GM21737 (cell line): Measurements from ENCODE around the gene NXPH2.

Source experiments
- ATAC-seq: cut with Tn5 transposase; IDR thresholded peaks from one replicate; pipeline ENCODE4 v1.9.1; 2021; ENCODE audit warnings: mild to moderate bottlenecking, moderate library complexity; ENCODE audit not compliant: unreplicated experiment

The NXPH2 gene

DNA sequence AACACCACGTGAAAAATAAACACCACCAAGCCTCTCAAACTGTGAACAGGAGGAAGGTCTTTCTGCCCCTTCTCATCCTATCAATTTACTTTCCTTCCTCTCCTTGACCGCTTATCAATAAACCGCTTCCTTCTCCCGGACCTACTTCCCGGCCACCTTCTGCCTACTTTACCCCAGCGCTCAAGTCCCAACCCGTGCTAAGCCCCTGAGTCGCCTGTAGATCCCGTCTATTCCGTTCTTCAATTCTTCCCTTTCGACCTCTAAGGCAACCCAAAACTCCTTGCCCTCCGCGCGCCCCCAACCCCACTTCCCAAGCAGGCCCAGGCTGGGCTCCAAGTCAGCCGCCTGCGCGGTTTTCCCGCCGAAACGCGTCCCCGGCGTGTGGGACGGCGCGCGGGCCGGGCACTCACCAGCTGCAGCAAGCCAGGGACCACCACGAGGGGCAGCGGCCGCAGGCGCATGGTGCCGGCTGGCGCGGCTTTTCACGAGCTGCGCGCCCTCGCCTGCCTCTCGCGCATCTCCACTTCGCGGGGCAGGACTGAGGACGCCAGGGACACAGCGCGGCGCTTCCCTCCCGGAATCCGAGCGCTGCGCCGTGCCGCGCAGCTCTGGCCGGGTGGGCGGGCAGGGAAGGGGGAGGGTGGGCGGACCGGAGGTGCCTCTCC is at the start of gene NXPH2:
Gene NXPH2, minus strand, starts transcription at position 610 of the 665 bp plus-strand sequence. Its CDS starts 149 bp downstream, at position 461.
- ATAC-seq = no peak

DNA sequence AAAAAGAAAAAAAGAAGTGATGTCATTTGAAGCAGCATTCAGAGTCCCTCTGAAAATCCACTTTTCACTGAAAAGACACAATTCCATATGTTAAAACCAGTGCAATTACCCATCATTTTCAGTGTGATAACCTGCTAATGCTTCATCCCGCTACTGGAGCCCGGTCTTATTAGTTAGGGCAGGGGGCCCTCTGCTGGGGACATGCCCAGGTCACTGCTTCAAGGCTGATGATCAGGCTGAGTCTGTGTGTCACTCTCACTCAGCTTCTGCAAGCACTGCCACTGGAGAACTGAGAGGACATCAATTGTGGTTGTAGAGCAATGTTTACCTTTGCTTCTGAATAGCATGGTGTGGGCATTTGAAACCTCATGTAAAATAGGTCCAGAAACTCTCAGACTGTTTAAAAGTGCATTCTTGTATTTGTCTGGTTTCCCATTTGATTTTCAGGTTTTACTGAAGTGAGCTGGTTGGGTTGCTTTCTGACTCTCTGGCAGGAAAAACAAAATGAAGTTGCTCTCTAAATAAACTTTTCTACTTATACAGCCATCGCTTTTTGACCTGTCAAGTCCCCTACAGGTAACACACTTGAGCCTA is 49.2 kb upstream of the NXPH2 start:
- ATAC-seq = no peak

DNA sequence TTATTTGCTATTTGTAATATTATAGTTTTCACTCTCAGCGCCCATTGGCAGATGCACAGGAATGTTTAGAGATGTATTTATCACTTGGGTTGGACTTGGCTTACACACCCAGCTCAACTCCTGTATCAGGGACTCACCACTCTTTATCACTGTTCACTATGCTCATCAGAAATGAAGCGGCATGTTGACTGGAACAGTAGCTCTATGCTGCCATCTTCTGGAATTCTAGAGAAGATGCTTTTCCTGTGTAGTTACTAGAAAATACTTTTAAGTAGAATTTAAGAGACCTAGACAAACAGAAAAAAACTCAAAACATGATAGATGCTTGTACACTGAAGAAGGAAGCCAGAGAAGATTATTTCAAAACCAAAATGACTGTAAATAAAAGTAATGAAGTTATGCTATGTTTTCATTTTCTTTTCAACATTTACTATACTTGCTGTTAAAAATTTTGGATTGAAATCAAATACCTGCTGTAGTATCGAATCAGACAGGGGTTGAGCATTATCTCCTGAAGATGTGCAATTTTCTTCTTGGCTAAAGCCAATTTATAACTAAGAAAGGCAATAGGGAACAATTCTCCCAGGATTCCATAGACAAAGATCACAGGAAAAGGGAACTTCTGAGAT is 47.4 kb upstream of the NXPH2 start:
- peak; percentile 62 for ATAC-seq

DNA sequence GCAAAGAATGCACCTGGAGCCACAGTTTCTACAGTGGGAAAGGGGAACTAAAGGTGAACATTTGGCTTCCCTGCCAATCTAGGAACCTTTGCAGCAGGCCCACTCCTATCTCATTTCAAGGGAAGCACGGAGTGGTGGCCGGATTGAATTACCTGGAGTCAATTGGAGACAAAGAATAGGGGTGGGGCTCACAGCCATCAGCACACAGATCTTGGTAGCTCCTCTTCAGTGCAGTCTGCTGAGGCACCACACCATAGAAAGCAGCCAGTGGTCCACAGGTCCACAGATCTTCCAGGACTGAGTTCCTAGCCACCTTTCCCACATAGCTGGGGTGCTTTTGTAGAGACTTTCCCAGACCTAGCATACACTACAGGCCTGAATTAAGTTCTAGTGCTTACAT is 43.5 kb upstream of the NXPH2 start:
- no peak for ATAC-seq

DNA sequence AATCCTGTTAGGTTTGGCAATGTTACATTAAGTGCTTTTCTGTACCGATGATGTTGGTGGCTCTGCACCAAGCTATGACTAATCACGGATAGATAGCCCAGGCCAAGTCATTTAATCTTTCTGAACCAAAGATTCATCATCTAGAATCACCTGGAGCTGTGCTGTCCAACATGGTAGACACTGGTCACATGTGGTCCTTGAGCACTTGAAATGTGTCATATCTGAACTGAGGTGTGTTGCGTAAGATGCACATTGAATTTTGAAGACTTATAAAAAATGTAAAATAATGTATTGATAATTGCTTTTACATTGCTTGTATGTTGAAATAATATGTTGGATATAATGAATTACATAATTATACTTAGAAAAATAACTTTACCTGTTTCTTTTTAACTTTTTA is 39.8 kb upstream of the NXPH2 start:
- ATAC-seq = no peak

DNA sequence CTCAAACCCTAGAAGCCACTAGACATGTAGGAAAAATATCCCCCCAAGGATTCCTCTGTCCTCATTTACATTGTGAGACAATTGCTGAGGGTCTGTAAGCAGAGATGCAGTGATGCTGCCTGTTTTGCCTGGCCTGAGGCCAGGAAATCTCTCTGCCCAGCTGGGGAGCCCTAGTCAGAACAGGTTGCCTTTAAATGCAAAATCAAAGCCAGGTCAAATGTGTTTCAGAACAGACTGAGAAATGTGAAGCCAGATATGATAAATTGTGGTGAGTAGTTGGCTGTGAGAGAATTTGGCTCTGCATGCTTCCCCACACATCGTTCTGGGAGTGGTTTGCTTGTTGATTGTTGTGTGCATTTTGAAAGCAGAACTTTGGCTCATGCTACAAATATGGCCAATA is 38.4 kb upstream of the NXPH2 start:
- no peak for ATAC-seq

DNA sequence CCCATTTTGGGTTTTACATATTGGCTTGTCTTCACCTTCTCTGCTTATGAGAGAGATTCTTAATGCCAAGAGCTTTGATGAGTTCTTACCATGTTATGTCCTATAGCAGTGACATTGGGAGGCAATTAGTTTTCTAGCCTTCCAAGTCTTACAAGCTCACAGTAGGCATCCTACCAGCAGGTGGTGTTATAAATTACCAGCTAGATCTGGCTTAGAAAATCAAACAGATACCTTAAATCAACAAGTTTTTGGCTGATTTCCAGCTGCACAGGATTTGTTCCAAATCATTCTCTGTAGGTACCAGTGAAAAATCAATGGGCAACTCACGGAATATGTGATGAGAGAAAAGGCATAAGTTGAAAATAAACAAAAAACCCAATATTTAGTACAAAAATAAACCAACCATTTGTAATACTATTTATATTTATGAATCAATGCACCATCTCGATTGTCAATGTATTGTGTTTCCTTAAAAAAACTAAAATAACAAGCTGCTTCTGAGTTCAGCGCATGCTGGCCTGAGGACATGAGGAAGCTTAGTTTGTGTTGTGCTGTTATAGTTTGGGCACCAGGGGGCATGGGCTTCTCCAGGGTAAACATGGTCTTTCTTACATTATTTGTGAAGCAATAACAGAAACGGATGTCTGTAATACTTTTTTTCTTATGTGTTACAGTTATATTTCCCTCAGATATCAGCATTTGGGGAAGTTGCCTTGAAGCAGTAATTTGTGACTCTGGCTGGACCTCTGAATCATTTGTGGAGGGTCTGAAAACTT is 34.1 kb upstream of the NXPH2 start:
- no peak for ATAC-seq

DNA sequence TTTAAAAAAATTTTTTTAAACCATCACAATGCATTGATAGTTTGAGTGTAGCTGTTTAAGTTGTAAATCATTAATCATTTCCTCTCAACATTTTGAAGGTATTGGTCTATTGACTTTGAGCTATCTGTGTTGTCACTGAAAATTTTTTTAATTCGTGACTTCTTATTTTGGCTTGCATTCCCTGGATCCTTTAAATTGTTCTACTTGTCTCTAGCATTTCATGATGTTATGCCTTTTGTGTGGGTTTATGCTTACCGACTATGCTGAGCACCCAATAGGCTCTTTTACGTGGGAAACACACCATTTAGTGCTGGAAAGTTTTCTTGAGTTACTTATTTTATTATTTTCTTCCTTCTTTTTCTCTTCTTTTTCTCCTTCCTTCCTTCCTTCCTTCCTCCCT is 31.2 kb upstream of the NXPH2 start:
- no peak for ATAC-seq

DNA sequence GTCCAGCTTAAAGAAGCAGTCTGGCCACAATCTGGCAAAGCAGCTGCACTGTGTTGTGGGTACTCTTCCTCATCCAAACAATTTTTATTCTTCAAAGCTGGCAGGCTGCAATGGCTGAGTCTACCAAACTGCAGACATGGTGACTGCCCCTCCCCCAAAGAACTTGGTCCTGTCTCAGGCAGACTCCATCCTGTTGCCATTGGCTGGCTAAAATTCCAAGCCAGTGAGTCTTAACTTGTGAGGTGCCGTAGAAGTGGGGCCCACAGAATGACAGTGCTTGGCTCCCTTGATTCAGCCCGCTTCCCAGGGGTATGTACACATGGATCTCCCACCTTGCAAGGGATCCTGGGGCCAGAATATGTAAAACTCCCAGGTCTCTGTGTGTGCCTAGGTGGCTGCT is 14.5 kb upstream of the NXPH2 start:
- no peak for ATAC-seq

DNA sequence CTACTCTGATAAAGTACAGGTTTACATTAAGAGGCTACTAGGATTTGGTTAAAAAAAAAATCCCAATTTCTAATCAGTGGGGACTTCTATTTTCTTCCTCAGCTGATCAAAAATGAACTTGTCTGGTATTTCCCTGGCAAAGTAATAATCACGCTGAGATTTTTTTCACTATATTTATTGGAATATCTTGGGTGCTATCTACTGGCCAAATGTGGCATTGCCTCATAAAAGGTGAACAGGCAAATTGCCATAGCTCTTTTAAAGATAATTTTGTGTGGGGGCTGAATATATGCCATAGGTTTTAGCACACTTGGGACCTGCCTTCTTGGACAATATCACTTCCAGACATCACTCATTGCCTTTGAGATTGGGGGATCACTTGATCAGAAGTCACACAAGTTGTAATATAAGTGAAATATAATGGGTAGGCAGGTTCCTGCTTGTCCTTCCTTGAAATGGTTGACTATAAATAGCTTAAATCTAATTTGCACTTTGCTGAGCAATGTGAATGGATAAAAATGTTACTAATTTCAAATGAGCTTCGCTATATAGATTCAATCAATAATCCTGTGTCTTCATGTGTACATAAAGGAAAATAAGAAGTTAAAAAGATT is 7.0 kb upstream of the NXPH2 start:
- ATAC-seq = no peak

DNA sequence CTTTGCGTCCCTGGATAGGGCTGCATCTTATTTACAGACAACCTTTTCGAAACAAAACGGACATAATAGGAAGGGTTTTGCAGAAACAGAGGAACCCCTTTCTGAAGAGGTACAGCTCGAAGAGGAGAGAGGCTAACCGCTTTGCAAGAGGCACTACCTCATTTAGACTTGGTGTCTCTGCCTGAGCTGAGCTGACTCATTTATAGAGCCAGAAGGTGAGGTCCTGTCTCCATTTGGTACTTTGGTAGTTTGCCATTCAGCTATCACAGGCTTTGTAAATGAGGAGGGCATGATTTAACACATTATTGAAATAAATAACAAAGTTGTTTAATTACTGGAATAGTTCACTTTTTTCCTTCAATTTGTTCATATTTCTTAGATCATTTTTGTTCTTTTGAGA is 2.2 kb upstream of the NXPH2 start:
- no peak for ATAC-seq

DNA sequence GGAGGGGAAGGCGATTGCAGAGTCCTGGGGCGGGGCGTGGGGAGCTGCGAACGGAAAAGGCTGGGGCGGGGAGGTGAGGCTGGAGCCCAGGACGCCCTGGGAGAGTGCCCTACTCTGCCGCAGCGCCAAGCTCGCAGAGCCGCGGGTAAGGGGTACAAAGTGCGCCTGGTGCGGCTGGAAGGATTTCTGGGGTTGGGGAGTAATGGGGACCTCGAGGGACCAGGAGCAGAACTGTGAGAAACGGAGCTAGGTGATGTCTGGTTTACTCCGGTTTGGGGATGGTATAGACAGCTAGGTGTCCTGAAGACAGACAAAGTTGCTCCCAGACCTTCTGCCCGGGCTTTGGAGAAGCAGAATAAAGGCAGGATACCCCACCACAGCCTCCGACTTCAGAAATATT is 718 bp upstream of the NXPH2 start:
- no peak for ATAC-seq

DNA sequence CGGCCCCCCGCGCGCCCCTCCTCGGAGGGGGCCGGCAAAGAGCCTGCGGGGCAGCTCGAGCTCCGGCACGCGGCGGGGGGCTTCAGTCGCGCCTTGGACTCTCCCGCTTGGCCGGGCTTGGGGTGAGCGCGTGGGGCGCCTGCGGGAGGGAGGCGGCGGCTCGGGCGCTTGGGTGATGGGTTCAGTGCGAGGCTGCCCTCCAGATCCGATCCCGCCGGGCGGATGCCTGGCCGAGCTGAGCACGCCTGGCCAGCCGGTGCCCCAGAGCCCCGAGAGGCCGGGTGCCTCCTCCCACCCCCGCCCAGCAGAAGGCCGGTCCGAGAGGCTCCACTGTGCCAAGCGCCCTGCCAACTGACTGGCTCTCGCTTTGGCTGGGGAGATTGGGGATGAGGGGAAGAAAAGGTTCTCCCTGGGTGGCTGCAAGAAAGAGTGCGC is 273 bp upstream of the NXPH2 start:
- no peak for ATAC-seq

DNA sequence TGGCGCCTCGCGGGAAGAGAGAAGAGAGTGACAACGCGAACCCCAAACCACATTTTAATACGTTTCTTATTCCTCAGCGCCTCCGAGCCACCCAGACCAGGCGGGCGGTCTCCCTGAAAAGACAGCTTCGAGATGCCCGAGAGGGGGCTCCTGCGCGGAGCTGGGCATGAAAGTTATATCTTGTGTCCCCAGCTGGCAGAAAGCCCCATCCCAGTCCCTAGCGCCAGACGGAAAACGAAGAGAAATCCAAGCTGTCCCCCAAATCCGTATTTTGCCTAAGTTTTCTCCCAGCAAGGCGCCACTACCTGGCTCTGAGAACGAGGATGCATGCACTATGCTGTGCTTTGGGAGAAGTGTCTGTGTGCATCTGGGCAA is 797 bp downstream of the NXPH2 start:
- no peak for ATAC-seq

DNA sequence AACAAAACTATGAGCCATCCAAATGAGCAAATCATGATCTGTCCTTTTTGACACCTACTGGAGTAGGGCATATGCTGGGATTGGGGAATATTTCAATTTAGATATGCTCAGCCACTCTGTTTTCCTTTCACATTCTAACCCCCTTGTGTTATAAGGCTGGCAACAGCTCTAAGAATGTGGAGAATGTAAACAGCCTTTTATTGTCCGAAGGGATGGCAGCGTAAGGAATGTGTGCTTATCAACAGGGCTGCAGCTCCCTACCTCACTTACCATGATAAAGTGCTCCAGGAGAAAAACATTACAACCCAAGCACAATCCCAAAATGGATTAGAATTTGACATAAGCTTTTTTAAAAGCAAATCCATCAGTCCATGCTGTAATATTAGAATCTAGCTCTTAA is 2.2 kb downstream of the NXPH2 start:
- no peak for ATAC-seq

DNA sequence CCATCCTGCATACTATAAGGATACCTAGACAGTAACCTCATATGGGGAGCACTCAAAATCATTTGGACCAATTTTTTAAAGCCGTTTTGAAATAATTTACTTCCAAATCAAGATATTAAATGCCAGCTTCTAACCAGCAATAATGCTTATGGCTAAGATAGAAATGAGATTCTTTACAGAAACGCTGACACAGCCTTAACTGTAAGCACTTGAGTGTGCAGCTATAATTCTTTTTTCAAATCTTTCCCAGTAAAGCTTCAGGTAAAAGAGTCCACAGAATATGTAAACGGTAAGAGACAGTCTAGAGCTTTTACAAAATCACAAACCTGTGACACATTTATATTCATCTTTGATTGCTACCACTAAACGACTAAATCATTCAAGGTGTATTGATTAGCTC is 4.5 kb downstream of the NXPH2 start:
- no peak for ATAC-seq

DNA sequence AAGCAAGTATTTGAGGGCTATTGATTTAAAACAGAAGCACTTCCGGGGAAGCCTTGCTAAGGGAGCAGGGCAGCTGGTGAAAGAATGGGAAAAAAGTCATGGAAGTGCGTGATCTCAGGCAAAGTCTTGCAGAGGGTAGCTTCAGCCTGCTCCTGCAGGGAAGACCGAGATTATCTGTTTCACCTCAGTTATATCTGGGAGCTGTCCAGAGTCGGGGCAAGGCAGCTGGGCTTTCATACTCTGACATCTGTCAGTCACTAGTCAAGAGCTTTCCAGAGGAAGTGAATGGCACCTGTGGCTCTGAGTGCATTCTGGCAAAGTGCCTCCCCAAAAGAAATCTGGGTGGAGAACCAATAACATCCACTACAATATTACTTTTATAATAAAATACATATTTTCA is 8.7 kb downstream of the NXPH2 start:
- ATAC-seq = no peak

DNA sequence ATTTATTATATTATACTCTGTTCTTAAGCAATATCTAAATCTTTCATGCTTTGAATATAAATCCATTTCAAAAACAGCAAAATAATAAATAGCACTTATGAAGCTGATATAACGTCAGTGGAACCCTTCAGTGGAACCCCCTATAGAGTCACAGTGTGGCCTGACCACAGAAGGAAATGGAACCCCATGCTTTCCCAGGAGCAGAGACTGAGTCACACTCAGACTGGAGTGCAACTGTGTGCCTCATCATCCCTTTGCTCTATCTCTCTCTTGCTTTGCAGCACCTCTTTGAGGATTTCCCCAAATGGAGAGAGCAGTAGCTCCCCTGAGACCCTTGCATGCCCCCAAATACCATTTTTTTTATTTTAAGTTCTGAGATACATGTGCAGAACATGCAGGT is 13.1 kb downstream of the NXPH2 start:
- no peak for ATAC-seq

DNA sequence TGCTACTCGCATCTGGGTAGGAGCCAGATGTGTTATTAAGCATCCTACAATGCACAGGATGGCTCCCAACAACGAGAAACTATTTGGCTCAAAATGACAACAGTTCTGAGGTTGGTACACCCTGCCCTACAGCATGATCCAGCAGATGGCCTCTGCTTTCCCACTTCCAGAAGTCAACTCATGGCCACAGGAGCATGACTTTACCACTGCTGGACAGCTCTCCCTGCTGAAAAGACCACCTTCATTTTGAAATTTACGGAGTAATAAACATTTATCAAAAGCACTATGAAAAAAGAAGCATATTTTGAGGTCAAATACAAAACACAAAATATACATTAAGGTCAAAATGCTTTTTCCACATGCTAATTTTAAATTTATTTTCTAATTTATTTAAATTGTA is 13.7 kb downstream of the NXPH2 start:
- ATAC-seq = no peak

DNA sequence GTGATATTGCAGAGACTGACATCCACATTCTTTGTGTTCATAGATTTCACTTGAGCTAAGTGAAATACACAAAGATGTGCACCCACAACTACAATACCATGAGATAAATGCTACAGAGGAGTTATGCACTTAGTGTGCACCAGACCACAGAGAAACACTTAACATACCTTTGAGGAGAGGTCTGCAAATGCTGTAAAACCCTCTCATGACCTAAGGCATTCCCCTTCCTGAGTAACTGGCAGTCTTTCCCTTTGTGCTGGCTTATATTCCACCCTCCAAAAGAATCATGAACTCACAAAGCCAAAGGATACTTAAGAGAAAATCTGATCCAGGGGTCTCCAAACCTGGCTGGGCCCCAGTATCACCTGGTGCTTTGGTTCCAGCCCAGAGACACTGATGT is 16.2 kb downstream of the NXPH2 start:
- ATAC-seq = no peak

DNA sequence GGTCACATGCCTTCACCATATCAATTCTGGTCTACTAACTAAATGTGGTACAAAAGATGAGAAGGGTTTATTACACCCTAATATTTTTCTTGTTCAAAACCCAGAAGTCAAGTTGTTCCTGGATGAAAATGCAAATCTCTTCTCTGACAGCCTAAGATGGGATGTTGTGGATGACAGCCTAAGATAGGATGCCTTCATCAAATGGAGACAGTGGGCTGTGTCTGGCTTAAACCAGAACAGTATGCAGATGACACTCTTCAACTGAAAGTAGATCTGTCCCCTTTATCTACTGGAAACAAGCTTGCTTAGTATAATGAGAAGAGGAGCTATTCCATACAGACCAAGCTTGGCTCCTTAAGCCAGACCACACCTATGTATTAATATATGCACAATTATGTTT is 17.7 kb downstream of the NXPH2 start:
- no peak for ATAC-seq
